Karpas-422 (cell line): ENCODE measurements around the gene APP. TPM values are rescaled to one million over a fixed set of nuclear protein-coding genes. Genes with fewer than 3 reads are reported as not detected.

Experiments
- DNase-seq: peaks from one replicate; pipeline ENCODE4 v3.0.0-alpha.2; 2015
- H2AFZ ChIP-seq: fragments of 200-600 bp; sonication (generic); 2 replicates; pipeline ENCODE4 v1.6.1; 2014; ENCODE audit warnings: antibody characterized with exemption, low read length, mixed read lengths
- H3K27ac ChIP-seq: fragments of 200-600 bp; sonication (generic); 2 replicates; pipeline ENCODE4 v1.5.1; 2014; ENCODE audit warnings: mild to moderate bottlenecking, low read length, moderate library complexity
- H3K27me3 ChIP-seq: fragments of 200-600 bp; sonication (generic); 2 replicates; pipeline ENCODE4 v1.6.1; 2014; ENCODE audit warnings: low read length, mixed read lengths
- H3K36me3 ChIP-seq: fragments of 200-600 bp; sonication (generic); 2 replicates; pipeline ENCODE4 v1.6.1; 2014; ENCODE audit warnings: low read length, mixed read lengths; ENCODE audit not compliant: insufficient read depth
- H3K4me1 ChIP-seq: fragments of 200-600 bp; sonication (generic); 2 replicates; pipeline ENCODE4 v1.6.1; 2014; ENCODE audit warnings: mild to moderate bottlenecking, low read length, mixed read lengths
- H3K4me2 ChIP-seq: fragments of 200-600 bp; sonication (generic); 2 replicates; pipeline ENCODE4 v1.6.1; 2014; ENCODE audit warnings: low read length, low read depth, mild to moderate bottlenecking; ENCODE audit not compliant: poor library complexity, severe bottlenecking
- H3K4me3 ChIP-seq: fragments of 200-600 bp; sonication (generic); 2 replicates; pipeline ENCODE4 v1.5.1; 2014; ENCODE audit warnings: mild to moderate bottlenecking, antibody characterized with exemption, low read length, mixed read lengths
- H3K79me2 ChIP-seq: fragments of 200-600 bp; sonication (generic); 2 replicates; pipeline ENCODE4 v1.6.1; 2014; ENCODE audit warnings: mild to moderate bottlenecking, low read length, mixed read lengths
- H3K9ac ChIP-seq: fragments of 200-600 bp; sonication (generic); 2 replicates; pipeline ENCODE4 v1.6.0; 2014; ENCODE audit warnings: low read length
- H3K9me2 ChIP-seq: fragments of 200-600 bp; sonication (generic), shearing (Covaris generic); replicated peaks from 2 replicates; pipeline ENCODE4 v1.6.0; 2014; ENCODE audit warnings: mild to moderate bottlenecking, low read length, moderate library complexity; ENCODE audit not compliant: insufficient read depth
- H3K9me3 ChIP-seq: fragments of 300-700, 200-600 bp; sonication (generic); 2 replicates; pipeline ENCODE4 v1.6.1; 2014; ENCODE audit warnings: low read length, mixed read lengths
- H4K20me1 ChIP-seq: fragments of 200-600 bp; sonication (generic); 2 replicates; pipeline ENCODE4 v1.6.1; 2014; ENCODE audit warnings: mild to moderate bottlenecking, antibody characterized with exemption, low read length, low read depth; ENCODE audit not compliant: insufficient read depth
- small RNA-seq: library from RNA; depleted of rRNA; stranded (forward); fragments of <200 nt; gene quantifications from one replicate; pipeline ENCODE3, GENCODE V24; 2014
- total RNA-seq: library from RNA; depleted of rRNA; stranded (reverse); fragments of >200 nt; shearing (Covaris generic); gene quantifications from 2 replicates; pipeline ENCODE4 v1.2.3, GENCODE V29; 2014; ENCODE audit warnings: low replicate concordance

APP gene
- total RNA-seq, 1 experiment from 2014 or later = not detected

DNA sequence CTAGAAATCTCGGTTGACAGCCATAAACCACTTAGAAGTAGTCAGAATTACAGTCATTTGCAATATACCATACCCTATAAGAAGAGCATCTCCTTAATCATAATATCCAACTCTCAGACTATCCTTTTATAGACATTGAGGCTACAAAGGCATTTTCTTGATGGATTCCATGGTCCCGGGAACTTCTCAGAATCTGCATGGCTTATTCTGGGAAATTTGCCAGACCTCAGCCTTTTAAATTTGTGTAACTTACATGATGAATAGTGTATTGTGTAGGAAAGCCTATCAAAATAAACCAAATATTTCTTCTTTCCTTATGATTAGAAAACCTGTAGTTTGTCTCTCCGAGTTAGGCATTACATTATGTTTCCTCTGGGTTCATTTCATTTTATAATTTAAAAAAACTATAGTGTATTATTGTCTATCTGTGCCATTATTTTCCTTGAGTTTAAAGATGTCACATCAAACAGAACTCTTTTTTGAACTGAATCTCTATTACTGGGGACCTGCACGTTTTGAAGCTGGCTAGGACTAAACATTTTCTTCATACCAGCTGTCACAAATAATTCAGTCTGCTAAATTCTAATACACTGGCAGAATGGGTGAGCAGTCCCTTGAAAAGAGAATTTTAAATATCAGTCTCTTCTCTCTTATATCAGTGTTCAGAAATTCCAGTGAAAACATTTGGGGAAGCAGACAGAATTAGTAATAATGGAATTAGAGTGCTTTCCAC is 332.9 kb downstream of the APP start:
- Histone ChIP-seq H4K20me1 (no peaks in the 10 kb centered on the region), H3K9me2 (no peaks in the 10 kb centered on the region), H3K27me3 (no peaks in the 10 kb centered on the region; the same call in 1 of the 2 replicates), H3K4me3 (no peak overlapping the region), H3K9me3 (no peaks in the 10 kb centered on the region), H3K4me2 (no peak overlapping the region), H3K36me3 (no peaks in the 10 kb centered on the region), H3K4me1 (no peaks in the 10 kb centered on the region; the same call in 1 of the 2 replicates), H3K27ac (no peak overlapping the region), H2AFZ (no peak overlapping the region), H3K9ac (no peak overlapping the region), H3K79me2 (no peaks in the 10 kb centered on the region)
- DNase-seq = no peak

DNA sequence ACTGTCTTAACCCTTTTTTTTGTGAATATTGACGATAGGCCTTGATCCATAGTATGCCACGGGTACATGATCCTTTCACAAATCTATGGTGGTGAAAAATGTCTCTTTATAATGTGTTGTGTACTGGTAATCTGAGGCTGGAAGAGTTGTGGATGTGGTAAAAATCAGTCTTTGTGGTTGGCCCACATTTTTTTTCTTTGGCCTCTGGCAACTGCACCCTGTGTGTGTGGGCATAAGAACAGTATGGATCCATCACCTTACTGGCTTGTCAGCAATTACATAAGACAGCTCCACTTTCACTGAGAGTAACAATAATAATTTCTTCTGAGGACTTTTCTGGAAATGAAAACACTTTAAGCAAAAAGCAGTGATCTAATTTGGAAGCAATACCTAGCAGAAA is 334.2 kb downstream of the APP start:
- DNase-seq = no peak
- H2AFZ ChIP-seq = no peak overlapping the region
- H3K4me3 ChIP-seq = no peak overlapping the region
- no peaks in the 10 kb centered on the region for H3K79me2 ChIP-seq
- H3K9me2 ChIP-seq = no peaks in the 10 kb centered on the region
- H3K4me1 ChIP-seq = no peaks in the 10 kb centered on the region
- H3K36me3 ChIP-seq = no peaks in the 10 kb centered on the region
- no peak overlapping the region for H3K27ac ChIP-seq
- H3K27me3 ChIP-seq = no peaks in the 10 kb centered on the region
- no peaks in the 10 kb centered on the region for H4K20me1 ChIP-seq
- no peaks in the 10 kb centered on the region for H3K9me3 ChIP-seq
- no peak overlapping the region for H3K4me2 ChIP-seq
- H3K9ac ChIP-seq = no peak overlapping the region

DNA sequence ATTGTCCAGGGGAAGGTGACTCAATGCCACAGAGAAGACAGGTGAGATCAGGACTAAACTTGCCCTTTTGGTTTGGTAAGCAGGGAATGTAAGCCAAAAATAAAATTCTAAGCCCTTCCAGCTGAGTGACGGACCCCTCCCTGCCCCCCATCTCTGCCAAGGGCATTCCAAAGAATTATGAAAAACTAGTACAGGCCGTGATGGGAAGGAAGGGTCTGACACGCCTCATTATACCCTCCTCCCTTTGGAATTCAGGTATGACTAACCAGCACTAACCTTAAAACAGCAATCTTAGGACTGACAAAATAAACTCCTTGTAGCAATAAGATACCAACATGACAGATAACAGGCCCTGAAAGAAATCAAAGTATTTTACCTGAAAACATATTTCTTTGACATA is 336.2 kb downstream of the APP start:
- no peaks in the 10 kb centered on the region for H3K36me3 ChIP-seq
- DNase-seq = no peak
- H3K4me1 ChIP-seq = no peaks in the 10 kb centered on the region
- no peak overlapping the region for H3K4me3 ChIP-seq
- no peaks in the 10 kb centered on the region for H4K20me1 ChIP-seq
- no peak overlapping the region for H3K27ac ChIP-seq
- H3K79me2 ChIP-seq = no peaks in the 10 kb centered on the region
- no peak overlapping the region for H3K4me2 ChIP-seq
- no peaks in the 10 kb centered on the region for H3K27me3 ChIP-seq
- H3K9ac ChIP-seq = no peak overlapping the region
- H3K9me3 ChIP-seq = no peaks in the 10 kb centered on the region
- no peak overlapping the region for H2AFZ ChIP-seq
- no peaks in the 10 kb centered on the region for H3K9me2 ChIP-seq

DNA sequence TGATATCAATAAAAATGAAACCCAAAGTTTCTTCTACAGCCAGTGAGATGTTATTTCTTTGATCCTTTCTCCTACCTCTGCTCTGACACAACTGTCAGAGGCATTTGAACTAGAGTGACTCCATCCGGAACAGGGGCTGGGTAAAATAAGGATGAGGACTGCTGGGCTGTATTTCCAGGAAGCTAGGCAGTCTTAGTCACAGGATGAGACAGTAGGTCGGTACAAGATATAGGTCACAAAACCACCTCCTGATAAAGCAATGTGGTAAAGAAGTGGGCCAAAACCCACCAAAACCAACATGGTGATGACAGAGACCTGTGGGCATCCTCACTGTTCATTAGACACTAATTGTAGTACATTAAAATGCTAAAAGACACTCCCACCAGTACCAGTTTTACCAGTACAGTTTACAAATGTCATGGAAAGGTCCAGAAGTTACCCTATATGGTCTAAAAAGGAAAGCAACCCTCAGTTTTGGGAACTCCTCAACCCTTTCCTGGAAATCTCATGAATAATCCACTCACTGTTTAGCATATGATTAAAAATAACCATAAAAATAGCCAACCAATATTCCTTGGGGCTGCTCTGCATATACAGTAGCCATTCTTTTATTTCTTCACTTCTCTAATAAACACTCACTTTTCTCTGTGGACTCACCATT is 339.1 kb downstream of the APP start:
- H3K9me2 ChIP-seq = no peaks in the 10 kb centered on the region
- no peak overlapping the region for H2AFZ ChIP-seq
- H4K20me1 ChIP-seq = no peaks in the 10 kb centered on the region
- no peaks in the 10 kb centered on the region for H3K79me2 ChIP-seq
- no peaks in the 10 kb centered on the region for H3K27me3 ChIP-seq
- DNase-seq = no peak
- H3K36me3 ChIP-seq = no peaks in the 10 kb centered on the region
- no peak overlapping the region for H3K27ac ChIP-seq
- H3K4me2 ChIP-seq = no peak overlapping the region
- no peaks in the 10 kb centered on the region for H3K9me3 ChIP-seq
- H3K4me3 ChIP-seq = no peak overlapping the region
- H3K4me1 ChIP-seq = no peaks in the 10 kb centered on the region
- H3K9ac ChIP-seq = no peak overlapping the region

Small RNA genes within 50 kb of the gene (small RNA-seq; reads per million reads assigned to genes)
- gene RNU6-123P = not detected
- gene RNU6-926P = not detected
